ENCODE measurements around the gene NLGN3. TPM values are rescaled to one million over a fixed set of nuclear protein-coding genes. Genes with fewer than 3 reads are reported as not detected.

Gene NLGN3
- total RNA-seq: 1.2 and 1.5 TPM in 2 replicates

GRCh38 chrX:71144651-71145050 is at the start of gene NLGN3:
Gene NLGN3 (plus strand): TSS chrX:71144841. CDS start chrX:71147750, 2,909 bp downstream.

GRCh38 chrX:71095555-71095980 is 49.1 kb upstream of the NLGN3 start, which contains the start of gene FOXO4:
Gene FOXO4 (plus strand): TSS chrX:71095851. CDS start chrX:71096529, 678 bp downstream.

GRCh38 chrX:71106427-71106826 is 38.2 kb upstream of the NLGN3 start, which contains the start of gene CXorf65:
Gene CXorf65 (minus strand): TSS chrX:71106740. CDS start chrX:71106556, 184 bp downstream.

GRCh38 chrX:71111141-71111843 is 33.3 kb upstream of the NLGN3 start, which contains the start of gene IL2RG:
Gene IL2RG (minus strand): TSS chrX:71111577. CDS start chrX:71111539, 38 bp downstream.

GRCh38 chrX:71118032-71118984 is 26.3 kb upstream of the NLGN3 start, which contains the start of gene MED12:
Gene MED12 (plus strand): TSS chrX:71118596. CDS start chrX:71118755, 159 bp downstream.

Other genes with a start within 250 kb of the NLGN3 start
- not detected in 2 replicates for gene TEX11, start 236.1 kb upstream of the NLGN3 start, total RNA-seq
- 0.15 and 0.50 TPM in 2 replicates for gene SLC7A3, start 213.7 kb upstream of the NLGN3 start, total RNA-seq
- gene SNX12, start 76.5 kb upstream of the NLGN3 start, total RNA-seq: 38.5 and 39.7 TPM in 2 replicates
- 2.4 and 2.9 TPM in 2 replicates for gene FOXO4, start 49.0 kb upstream of the NLGN3 start, total RNA-seq
- not detected in 2 replicates for gene CXorf65, start 38.1 kb upstream of the NLGN3 start, total RNA-seq
- gene IL2RG, start 33.3 kb upstream of the NLGN3 start, total RNA-seq: not detected in 2 replicates
- 14.4 and 15.8 TPM in 2 replicates for gene MED12, start 26.2 kb upstream of the NLGN3 start, total RNA-seq
- gene GJB1, start 78.4 kb downstream of the NLGN3 start, total RNA-seq: not detected in 2 replicates
- 13.6 and 15.3 TPM in 2 replicates for gene ZMYM3, start 109.3 kb downstream of the NLGN3 start, total RNA-seq
- 333 and 336 TPM in 2 replicates for gene NONO, start 138.8 kb downstream of the NLGN3 start, total RNA-seq
- gene ITGB1BP2, start 156.9 kb downstream of the NLGN3 start, total RNA-seq: 0.30 and 3.4 TPM in 2 replicates
- 9.8 and 11.3 TPM in 2 replicates for gene TAF1, start 221.5 kb downstream of the NLGN3 start, total RNA-seq